Activated CD4-positive, alpha-beta T cell treated with anti-CD3 and anti-CD28 coated beads, Interleukin-2, amount 50 U/mL, for 24 hours (primary cell): Measurements from ENCODE around the gene SLC2A1.
"Not testable (repeated sequence)": the region's sequence is repeated elsewhere in the genome, so short reads cannot be mapped to it uniquely, and the experiment has no call there.

ENCODE experiments used
- DNase-seq, 2 donors: peaks; one replicate each; pipeline ENCODE4 v3.0.0-alpha.2; 2020; ENCODE audit warnings: low read depth in 1 of 2, low spot score in 1 of 2

Gene SLC2A1

DNA sequence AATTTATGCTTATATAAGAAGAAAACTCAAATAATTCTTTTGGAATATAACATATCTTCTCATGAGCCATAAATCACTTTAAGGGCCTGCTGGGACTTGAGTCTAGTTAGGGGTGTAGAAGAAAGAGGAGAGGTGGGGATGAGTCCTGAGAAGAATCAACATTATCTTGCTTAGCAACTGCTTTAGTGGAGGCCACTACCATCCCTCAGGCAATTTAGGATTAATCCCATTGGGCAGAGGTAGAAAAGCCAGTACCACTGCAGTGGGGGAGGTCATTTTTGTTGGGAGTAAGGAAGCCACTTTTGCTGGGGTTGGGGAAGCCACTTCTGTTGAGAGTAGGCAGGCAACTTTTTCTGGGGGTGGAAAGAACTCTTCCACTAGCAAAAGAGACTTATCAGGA is 47.7 kb downstream of the SLC2A1 start:
- no peak for DNase-seq

DNA sequence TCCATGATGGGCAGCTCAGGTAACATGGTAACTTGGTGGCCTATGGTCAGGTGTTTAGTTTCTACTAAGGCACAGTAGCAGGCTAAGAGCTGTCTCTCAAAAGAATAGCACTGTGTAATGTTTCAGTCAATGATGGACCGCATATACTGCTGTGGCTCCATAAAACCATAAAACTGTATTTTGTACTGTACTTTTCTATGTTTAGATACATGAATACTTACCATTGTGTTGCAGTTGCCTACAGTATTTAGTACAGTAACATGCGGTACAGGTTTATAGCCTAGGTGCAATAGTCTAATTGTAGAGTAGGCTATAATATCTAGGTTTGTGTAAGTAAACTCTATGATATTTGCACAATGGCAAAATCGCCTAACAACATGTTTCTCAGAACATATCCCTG is 50.6 kb downstream of the SLC2A1 start:
- DNase-seq: no peak

DNA sequence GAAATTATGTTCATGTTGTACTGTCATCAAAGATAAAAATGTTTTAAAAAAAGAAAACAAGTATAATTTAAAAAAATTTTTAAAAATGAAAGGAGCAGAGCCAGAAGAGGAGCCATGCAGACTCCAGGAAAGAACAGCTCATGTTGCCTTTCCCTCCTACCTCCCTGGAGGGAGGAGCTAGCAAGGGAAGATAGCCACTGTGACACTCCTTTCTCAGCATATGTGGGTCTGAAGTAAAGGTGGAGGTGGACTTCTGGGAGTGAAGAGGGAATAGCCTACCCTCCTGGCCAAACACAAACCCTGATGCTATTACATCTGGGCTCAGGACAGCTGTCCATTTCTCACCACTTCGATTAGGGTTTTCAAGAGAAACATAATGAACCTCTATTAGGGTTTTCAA is 54.2 kb downstream of the SLC2A1 start:
- no peak for DNase-seq

DNA sequence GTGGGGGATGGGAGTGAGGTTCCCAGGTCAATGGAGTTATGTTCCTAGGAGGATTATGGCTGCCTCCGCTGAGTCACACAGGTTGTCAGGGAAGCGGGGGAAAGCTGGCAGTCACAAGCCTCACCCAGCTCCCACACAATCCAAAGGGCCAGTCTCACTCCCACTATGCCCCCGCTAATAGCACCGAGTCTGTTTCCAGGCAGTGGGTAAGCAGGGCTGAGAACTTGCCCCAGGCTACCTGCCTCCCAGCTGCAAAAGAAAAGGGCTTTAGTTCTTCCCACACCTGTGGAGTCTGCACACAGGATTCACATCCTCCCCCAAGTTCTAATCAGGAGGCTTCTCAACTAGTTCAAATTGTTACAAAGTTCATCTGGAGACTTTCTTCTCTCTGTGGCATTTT is 58.7 kb downstream of the SLC2A1 start:
- DNase-seq: not testable (repeated sequence)

DNA sequence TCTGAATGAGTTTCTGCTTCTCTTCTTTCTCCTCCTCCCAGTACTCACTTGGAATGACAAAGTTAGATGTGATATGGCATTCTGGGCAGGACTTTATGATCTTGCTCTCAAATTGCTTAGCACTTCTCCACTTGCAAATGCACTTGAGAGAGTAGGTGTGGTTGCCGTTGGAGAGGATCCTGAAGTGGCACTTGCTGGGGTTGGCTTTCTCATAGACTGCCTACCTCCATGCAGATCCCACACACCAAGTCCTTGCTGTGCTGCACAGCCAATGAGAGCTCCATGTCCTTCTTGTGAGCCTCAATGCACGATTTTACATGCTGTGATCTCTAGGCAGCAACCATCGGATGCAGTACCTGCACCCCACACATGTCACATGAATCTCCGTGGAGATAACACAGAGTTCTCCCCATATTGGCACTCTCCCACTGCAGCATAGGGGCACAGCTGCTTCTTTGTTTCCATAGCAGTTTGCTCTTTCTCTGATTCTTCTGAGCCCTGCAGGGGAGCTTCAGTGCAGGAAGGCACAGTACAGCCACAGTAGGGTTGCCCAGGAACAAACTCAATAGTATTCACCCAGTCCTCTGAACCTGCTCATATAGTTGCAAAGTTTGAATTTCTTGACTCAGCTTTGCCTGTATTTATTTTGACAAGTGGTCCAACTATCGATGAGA is 67.1 kb downstream of the SLC2A1 start:
- no peak for DNase-seq

DNA sequence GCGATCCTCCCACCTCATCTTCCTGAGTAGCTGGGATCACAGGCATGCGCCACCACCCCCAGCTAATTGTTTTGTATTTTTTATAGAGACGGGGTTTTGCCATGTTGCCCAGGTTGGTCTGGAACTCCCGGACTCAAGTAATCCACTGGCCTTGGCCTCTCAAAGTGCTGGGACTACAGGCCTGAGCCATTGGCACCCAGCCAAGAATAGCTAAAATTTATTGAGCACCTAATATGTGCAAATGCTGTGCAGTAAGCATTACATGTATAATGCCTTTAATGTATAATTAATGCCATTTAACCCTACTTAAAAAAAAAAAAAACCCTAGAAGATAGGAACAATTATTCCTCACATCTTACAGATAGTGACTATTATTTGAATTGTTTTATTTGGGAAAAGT is 69.4 kb downstream of the SLC2A1 start:
- DNase-seq: no peak

DNA sequence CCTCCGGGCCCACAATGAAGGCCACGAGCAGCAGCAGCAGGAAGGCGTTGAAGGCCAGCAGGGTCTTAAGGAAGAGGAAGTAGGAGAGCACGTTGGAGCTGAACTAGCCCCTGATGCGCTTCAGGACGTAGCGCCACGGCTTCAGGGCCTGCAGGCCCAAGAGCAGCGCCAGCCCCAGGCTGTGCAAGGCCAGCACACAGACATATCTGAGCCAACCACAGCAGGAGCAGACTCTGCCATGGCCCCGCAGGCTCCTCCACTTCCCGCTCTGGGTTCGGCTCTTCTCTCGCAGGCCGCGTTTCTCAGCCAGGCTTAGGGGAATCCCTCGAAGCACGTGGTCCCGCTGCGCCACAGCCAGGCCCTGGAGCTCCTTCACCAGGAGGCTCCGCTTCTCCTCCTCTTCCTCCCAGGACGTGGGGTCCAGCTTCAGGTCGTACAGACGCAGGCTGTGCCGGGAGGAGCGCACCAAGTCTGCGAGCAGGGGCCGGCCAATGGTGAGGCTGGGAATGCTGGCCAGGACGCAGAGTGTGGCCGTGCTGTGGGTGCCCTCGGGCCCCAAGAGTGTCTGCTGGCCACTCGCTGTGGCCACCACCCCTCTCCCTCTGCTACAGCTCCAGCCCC is 70.5 kb downstream of the SLC2A1 start:
- DNase-seq: no peak

DNA sequence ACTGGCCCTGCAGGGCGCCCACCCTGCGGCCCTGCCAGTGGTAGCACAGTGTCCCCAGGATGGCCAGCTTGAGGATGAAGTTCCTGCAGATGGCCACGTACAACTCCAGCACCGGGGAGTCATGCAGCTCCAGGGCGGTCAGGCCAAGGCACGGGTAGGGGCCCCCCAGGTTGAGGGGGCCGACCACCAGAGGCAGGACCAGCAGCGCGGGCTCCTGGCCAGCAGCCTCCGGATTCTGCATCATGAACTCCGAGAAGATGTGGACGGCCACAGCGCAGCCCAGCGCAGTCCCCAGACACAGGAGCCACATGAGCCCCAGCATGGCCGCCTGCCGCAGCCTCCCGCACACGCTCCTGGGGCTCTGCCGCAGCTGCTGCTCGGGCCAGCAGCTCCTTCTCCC is 71.3 kb downstream of the SLC2A1 start:
- no peak for DNase-seq

DNA sequence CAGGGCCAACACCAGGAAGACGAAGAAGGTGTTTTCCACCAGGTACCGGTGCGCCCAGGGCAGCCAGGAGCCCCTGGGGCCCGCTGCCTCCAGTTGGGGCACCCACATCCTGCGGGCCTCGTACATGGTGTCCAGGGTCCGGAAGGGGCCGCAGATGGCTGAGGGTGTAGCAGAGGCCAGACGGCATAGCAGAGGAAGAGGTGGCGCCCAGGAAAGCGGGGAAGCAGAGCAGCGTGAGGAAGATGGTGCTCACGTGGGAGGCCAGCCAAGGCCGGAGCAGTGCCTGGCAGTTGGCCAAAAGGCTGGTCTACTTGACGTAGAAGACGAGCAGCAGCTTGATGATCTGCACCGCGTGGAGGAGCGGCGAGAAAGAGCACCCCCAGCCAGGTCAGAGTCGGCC is 71.9 kb downstream of the SLC2A1 start:
- no peak for DNase-seq

DNA sequence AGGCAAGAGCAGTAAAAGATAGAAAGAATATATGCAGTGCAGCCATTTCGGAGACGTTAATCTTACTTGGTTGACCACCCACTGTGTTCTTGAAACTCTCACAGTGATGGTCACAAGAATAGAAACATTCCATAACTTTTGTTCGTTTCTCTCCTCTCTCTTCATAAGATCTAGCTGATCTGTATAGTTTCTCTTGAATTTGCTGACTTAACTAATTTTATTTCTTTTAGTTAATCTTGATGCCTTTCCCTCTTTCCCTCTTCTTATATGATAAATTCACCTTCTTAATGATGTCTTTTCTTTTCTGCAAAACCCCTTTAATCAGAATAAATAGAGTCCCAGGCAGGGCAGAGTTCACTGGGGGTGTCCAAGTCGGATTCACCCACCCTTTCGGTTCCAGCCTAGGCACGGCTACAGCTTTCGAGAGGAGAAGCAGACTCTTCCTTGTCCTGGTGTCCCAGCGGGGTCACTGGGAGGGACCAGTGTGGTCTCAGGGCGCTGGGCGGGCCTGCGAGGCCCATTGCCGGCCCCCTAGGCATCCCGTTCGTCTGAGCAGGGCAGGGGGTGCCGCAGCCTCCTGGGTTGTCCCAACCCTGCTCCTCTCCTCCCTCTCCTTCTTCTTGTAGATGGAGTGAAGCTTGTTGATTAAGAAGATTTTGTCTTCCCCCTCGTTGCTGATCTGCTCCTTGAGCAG is 72.5 kb downstream of the SLC2A1 start:
- no peak for DNase-seq

DNA sequence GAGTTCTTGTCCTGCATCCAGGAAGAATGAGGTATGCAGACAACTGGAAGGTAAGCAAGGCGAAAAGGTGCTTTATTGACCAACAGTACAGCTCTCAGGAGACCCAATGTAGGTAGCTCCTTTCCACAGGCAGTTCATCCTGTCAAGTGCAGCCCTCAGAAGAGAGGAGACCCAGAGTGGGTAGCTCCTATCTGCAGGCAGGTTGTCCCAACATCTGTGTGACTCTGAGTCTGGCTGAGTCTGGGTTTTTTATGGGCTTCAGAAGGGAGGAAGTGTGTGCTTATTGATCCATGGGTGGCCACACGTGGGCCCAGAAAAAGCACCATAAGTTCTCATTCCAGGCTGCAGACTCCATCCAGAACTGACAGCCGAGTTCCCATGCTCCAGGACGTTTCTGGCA is 78.3 kb downstream of the SLC2A1 start:
- DNase-seq: no peak

DNA sequence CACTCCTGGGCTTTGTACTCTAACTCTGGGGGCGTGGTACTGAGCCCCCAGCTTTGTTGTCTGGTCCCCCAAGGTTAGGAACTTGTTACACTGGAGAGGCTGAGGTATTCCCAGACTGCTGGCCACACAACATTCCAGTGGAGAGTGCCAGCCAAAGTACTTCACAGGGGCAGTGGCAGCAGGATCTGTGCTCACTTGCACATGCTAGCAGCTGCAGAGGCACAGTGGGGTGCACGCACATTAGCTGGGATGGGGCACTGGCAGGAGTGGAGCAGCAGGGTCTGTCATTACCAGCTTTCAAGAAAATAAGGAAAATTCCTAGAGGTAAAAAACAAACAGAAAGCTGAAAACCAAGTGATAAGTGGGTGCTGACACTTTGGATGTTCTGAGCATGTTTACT is 81.3 kb downstream of the SLC2A1 start:
- no peak for DNase-seq

DNA sequence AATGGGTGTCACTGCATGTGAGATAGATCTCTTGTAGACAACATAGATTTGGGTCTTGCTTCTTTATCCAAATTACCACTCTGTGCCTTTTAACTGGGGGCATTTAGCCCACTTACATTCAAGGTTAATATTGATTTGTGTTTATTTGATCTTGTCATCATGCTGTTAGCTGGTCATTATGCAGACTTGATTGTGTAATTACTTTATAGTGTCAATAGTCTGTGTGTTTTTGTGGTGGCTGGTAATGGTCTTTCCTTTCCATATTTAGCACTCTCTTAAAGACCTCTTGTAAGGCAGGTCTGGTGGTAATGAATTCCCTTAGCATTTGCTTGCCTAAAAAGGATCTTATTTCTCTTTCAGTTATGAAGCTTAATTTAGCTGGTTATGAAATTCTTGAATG is 82.7 kb downstream of the SLC2A1 start:
- no peak for DNase-seq
